TTC549 (cell line): Measurements from ENCODE around the gene ESRRB.

Source experiments
- FAIRE-seq: peaks from 2 replicates; lab custom pipeline; 2012; peaks lifted over from hg19 to GRCh38; lab: Jason Lieb, UNC

ESRRB gene

DNA sequence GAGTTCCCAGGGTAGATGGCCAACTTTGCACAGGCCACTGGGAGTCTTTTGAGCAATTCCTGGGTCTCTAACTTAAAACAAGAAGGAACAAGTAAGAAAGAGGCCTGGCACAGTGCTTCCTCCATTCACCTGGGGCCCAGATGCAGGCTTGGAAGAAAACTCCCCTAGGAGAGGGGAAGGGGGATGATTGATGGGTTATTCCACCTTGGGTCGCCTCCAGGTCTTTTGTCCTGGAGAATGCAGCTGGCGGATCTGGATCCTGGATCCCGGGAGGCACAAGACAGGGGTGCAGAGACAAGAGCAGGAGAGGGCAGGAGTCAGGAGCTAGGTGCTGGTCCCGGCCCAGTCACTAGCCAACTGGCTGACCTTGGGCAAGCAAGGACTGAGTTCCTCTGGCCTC lies 74.5 kb downstream of the ESRRB start:
- FAIRE-seq: no peak

DNA sequence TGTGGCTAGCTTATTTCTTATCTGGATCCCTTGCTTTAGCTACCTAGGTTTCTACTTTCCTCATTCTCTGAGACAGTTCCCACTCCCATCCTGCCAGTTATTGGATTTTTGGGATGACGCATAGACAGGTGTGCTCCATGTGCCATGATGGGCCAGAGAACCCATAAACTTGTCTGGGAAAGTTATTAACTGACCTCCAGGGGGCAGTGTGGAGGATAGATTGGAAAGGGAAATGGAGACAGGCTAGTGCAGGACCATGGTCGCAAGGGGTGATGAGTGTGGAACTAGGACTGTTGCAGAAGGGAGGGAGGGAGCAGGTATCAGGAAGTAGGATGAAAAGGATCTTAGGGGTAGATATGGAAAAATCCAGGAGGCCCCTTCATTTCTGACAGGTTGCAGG lies 80.3 kb downstream of the ESRRB start:
- FAIRE-seq: no peak

DNA sequence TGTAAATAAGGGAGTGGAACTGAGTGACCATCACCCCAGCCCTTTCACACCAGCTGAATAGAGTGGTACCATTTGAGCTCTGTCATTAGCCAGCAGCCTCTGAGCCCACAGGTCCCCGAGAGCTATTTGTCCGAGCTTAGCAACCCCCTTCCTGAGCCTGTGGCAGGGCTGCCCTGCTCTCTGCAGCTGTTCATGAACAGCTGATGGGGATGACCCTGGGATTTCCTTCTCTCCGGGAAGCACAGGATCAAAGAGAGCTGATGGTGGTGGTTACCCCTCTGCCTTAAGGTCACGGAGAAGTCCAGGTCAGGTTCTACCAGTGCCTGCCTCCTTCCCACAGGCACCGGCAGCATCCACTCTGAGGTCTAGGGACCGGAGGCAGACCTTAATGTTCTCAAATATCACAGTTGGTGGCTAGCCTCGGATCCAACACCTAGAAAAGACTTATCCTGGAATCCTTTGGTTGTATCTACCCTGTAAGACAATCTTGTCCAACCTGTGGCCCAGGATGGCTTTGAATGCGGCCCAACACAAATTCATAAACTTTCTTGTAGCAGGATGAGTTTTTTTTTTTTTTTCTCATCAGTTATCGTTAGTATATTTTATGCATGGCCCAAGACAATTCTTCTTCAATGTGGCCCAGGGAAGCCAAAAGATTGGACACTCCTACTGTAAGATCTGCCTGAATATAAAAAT lies 81.1 kb downstream of the ESRRB start:
- no peak for FAIRE-seq

DNA sequence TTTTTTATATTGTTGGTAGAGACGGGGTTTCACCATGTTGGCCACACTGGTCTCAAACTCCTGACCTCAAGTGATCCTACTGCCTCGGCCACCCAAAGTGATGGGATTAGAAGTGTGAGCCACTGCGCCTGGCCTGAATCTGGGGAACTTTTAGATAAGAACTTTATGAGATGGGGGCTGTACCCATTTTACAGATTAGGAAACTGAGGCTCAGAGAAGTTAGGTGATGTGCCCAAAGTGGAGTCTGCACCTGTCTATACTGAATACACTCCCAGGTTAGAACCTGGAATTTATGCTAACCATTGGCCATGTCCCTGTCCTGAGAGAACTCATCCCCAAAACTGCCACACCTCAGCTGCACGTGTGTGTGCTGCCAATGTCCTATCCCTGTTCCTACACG lies 81.9 kb downstream of the ESRRB start:
- no peak for FAIRE-seq

DNA sequence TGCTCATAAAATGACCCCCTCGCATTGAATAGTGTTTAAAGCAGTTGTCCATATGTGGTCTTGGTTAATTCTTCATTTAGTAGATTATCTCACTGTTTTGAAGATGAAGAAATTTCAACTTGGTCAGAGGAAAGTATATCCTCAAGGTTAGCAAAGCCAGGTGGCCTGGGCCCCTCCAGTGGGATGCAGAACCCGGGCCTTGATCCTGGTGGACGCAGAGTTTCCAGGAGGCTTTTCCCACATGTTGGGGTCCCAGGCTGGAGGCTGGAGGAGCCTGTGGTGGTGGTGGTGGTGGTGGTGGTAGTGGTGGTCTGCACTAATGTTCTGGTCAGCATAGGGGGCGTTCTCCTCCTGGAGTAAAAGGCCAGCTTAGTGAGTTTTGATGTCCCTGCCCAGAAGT lies 85.9 kb downstream of the ESRRB start:
- FAIRE-seq: no peak

DNA sequence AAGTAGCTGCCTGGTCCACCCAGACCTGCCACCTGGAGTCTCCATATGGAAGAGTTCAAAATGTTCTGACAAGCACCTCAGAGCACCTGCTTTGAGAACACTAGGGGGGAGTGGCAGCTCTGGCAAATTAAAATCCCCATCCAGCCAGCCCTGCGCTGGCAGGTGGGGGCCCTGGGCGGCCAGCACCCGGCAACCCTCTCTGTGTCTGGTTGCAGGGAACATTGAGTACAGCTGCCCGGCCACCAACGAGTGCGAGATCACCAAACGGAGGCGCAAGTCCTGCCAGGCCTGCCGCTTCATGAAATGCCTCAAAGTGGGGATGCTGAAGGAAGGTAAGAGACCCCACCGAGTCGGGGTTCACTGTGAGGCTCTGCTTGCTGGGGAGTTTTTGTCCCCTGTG lies 86.4 kb downstream of the ESRRB start:
- FAIRE-seq: no peak

DNA sequence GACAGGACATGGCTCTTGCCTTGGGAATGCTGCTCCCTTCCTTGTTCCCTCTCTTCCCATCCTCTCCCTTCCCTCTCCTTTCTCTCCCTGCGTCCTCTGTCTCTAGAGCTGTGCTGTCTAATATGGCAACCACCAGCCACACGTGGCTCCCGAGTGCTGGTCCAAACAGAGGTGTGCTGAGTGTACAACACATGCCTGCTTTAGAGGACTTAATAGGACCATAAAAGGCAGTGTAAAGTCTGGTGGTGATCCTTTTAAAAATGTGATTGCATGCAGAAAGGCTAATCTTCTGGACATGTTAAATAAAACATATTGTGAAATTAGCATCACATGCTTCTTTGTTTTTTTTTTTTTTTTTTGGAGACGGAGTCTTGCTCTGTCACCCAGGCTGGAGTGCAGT lies 87.2 kb downstream of the ESRRB start:
- no peak for FAIRE-seq

DNA sequence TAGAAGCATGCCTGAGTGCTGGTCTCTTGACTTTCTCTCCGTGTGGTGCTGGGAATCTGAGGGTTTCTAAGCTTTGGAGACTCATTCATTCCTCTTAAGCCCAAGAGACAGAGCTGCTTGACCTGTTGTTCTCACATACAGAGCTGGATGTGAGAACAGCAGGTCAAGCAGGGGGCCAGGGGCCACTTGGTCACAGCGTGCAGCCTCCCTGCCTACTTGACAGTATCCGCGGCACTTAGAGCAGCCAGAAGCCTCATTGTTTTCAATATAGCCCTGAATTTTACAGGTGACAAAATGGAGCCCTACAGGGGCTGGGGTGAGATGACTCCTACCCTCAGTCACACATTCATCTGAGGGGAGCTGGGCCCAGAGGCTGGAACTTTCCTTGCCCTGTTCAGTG lies 88.9 kb downstream of the ESRRB start:
- no peak for FAIRE-seq

DNA sequence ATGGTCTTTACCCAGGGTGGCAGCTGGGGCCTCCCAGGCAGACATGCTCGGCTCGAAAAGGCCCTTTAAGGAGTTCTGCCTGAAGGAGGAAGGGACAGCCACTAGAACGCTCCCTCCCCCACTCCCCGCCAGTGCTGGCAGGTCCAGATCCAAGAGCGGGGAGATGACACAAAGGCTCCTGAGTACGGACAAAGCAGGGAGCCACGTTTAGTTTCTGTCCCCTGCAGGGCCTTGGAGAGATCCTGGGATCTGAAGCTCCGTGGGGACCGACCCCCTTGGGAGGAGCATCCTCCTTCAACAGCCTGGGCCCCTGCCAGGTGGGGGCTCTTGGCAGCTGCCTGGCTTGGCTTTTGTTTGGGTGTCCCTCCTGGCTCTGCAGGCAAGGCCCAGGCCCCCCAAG lies 89.7 kb downstream of the ESRRB start:
- FAIRE-seq: no peak

DNA sequence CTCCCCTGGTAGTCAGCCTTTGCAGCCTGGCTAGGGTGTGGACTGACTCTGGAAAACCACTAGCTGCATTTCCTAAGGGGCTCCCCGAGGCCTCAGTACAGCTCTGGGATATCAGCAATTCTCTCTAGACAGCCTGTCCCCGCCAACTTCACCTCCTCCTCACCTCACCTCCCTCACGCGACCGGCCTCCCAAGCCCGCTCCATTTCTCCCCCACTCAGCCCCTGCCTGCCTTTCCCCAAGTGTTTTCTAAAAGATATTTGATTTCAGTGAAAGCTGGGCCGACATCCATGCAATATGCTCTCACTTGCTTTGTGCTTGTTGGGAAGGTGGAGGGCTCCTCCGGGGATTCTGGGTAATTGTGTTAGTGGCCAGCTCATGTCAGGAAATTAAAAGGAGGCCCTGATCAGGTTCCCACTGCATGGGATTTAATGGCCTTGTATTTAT lies 91.8 kb downstream of the ESRRB start:
- FAIRE-seq: no peak

DNA sequence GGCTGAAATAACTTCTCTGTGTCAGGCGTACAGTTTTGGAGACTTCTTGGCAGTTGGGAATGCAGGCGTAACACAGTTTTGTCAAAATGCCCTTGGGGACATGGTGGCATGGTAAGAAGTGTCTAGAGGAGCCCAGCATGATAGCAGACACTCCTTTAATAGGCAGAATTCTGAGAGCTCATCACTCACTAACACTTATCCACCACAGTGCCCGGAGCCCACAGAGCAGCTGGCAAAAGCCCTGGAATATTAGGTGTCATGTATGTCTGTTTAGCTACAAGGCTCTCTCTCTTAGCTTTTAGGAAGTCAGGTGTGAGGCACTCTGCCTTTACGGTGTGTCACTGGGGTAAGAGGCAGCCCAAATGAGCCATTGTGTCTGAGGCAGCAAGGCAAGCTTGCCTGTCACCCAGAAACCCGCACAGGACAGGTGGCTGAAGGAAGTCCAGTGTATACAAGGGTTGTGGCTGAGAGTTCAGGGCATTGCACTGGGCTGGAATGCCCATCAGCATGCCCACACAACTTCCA lies 96.3 kb downstream of the ESRRB start:
- no peak for FAIRE-seq

DNA sequence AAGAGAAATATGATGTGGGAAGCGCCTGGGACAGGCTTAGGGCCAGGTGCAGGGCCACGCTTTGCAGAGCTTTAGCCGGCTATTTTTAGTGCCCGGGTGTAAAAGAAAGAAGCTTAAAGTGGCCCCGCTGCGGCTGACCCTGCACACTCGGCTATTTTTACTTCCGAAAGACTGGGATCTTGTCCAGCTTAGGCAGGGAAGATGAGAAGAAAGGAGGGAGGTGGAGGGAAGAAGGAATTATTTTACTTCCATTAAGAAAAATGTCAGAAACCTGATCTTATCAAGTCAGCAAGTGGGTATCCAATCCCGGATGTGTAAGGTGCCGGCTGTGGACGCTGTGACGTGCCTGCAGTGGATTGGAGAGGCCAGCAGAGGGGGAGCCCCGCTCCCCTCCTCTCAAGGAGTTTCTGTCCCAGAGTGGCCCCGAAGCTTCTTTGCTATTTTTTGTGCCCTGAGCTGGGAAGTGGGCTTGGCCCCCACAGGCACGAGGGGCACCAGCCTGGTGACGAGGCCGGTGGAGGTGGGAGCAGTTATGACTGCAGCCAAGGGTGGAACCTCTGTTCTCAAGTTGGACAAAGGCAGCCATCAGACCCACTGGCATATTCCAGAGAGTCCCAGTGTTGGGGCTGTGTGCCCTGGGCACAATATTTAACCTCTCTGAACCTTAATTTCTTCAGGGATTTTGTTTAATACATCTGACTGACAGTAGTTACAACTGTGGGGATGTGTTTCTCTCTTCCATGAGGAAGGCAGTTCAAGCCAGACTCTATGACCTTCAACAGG lies 97.7 kb downstream of the ESRRB start:
- no peak for FAIRE-seq

DNA sequence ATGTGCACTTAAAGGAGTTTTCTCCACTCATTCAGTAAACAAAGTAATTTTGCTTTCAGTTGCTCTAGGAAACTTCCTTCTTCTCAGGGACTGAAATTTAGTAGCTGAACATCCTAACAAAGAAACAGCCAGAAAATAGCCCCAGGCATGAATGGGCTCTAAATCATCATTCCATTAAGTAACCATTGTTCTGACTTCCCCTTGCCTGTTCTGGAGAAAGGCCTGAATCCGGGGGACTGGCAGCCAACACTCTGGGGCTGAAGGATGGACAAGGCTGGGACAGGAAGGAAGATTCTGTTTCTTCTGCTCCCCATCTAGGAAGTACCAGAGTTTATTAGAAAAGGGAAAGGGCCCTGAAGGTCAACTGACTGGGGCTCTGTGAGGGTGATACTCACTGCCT lies 104.5 kb downstream of the ESRRB start:
- no peak for FAIRE-seq

DNA sequence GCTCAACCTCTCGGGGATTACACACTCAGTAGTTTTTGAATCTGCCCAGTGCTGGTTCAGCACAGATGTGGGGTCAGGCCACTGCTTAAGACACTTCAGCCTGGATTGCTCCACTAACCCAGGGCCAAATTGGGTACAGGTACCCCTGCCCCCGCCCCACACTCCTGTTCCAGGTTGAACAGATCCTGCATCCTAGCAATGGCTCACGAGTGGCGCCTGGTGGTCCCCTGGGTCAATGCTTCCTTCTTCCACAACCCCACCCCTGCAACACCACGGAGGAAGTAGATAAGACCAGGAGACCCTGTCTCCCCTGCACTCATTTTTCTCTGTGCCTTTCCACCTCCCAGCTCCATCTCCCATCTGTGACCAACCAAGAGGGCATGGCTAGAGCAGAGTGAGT lies 108.4 kb downstream of the ESRRB start:
- FAIRE-seq: no peak

DNA sequence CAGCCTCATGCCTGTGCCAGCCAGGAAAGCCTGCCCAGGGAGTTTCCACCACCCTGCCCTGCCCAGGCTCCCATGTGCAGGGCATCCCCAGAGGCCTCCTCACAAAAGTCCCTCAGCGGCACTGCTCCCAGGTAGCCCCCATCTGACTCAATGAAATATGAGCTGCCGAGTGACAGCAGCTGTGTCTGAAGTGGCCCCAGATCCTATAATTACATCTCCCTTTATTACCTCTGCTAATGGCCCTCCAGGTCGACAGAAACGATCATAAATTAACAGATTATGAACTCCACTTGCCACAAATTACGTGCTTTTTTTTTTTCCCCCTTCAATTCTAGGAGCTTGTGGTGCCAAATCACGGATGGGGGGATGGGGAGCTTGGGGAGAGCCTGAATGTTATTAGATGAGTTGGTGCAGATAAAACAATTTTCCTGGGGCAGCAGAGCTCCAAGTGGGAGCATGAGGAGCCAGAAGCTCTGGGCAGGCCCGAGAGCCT lies 110.4 kb downstream of the ESRRB start:
- FAIRE-seq: no peak

DNA sequence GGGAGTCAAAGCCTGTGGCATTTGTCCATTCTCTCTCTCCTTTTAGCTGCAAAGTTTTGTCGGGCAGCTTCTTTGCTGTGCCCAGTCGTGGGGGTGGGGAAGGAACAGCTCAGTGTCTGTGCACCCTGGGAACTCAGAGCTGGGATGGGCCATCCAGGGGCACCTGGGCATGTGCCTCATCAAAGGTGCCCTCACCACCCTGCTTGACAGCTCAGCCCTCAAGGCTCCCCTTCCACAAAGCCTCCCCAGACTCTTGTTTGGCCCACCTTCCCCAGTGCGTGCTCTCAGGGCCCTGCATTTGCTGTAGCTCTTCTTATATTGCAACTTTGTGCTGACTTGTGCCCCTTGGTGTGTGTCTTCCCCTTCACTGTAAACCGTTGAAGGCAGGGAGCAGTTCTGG lies 112.6 kb downstream of the ESRRB start:
- no peak for FAIRE-seq

DNA sequence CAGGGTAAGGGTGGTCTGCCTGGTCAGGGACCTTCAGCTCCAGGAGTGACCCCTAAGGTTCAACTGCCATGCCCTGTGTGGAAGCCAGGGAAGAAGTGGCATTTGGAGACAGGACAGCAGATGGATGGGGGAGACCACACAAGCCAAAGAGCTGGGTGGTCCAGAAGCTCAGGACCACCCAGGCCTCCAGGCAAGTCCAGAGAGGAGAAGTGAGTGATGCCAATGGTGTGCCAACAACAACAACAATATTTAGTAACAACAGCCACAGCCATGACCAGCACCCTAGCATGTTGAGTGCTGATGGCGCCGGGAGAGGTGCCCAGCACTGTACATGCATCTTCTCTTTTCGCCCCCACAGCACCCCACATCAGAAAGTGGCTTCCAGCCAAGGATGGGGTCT lies 113.7 kb downstream of the ESRRB start:
- FAIRE-seq: no peak

DNA sequence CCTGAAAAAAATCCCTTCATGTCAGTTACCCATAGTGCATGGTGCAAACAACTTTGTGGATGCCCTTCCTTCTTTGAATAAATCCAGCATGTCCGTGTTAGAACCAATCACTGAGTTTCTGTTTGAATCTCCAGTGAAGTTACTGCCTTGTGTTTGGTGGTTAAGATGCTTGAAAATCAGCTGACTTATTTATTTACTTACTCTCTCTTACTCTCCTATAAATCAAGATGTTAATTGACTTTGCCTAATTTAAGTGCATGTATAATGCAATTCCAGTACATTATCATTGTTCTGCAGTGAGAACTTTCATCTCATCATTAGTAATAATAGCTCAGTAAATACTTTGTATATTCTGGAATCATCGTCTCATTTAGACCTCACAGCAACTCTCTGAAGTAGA lies 114.2 kb downstream of the ESRRB start:
- FAIRE-seq: no peak

DNA sequence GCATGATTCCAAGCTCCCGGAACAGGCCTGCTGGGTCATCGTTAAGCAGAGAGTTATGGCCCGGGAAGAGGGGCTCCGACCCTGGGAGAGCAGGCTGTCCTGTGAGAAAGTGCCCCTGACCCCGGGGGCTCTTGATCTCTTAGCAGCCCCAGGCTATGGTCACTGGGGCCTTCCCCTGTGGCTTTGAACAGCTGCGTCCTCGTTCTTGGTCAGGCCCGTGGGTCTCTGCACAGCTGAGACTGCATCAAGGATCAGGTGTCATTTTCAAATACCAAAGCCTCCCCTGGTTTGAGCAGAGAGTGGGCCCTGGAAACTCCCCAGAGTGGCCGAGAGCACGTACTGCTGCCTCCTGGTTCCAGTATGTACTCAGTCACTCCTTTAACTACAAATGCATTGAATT lies 114.8 kb downstream of the ESRRB start:
- FAIRE-seq: no peak

DNA sequence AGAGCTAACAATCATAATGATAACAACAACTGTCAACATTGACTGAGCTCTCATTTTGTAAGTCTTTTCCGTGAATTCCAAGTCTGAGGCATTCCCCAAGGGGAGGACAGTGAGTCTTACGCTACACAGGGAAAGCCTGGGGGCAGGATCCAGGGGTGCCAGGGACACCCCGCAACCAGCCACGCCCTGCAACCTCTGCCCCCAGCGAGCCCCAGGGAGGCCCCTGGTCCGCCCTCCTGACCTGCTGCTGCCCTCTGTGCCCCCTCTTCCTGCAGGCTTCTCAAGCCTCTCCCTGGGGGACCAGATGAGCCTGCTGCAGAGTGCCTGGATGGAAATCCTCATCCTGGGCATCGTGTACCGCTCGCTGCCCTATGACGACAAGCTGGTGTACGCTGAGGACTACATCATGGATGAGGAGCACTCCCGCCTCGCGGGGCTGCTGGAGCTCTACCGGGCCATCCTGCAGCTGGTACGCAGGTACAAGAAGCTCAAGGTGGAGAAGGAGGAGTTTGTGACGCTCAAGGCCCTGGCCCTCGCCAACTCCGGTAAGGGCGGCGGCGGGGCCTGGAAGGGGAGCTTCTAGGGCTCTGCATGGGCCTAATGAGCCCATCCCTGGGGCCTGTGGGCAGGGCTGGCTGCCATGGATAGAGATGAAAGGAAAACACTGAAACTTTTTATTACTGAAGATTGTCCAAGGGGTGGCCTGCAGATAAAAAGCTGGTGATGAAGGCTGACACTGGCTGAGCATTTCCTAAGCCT lies 115.4 kb downstream of the ESRRB start:
- no peak for FAIRE-seq

DNA sequence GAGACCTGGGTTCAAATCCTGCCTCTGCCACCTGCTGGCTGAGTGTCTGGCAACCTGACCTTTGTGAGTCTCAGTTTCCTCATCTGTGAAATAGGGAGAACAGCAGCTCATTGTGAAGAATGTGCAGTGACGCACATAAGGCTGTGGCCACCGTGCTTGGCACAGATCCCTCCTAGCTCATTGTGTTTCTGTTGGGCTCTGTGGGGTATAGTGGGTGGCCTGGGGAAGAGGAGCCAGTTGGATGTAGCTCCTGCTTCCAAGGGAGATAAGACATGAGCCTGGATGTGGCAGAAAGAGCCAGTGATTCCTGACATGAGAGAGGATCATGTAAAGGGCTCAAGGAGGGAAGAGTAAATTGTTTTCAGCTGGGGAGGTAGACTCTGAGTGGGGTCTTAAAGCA lies 120.0 kb downstream of the ESRRB start:
- no peak for FAIRE-seq

DNA sequence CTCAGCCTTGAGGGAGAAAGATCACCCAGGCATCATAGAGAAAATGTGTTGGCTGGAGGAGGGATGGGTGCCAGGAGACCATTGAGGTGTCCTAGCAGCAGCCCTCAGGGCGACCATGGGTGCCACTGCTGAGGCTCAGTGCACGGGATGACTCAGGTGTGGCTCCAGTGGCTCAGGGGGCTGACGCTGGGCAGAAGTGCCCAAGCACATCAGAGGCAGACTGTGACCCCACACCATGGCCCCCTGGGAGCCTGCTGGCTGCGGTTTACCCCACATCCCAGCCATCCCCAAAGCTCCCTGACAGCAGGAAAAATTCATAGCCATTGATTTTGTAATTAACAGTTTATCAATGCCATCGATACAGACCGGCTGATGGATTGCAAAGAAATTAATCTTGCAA lies 120.7 kb downstream of the ESRRB start:
- FAIRE-seq: no peak
